ENCODE results near the gene CCDC51.

GRCh38 chr3:48423241-48423882 lies 16.6 kb downstream of the CCDC51 start:
- no peak for TF ChIP-seq CTCF (IDR thresholded peaks at IDR 0.05)
- no peak for TF ChIP-seq EZH2 (IDR thresholded peaks at IDR 0.05; ENCODE audit: borderline replicate concordance, insufficient read depth, low read depth, low read length, poor library complexity, severe bottlenecking)

Data from B cell (primary cell).